ENCODE data around the gene HSD17B10. TPM values are rescaled to one million over a fixed set of nuclear protein-coding genes. Genes with fewer than 3 reads are reported as not detected.

HSD17B10 gene
- polyA plus RNA-seq, 1 of the 3 experiments (the other 2 are of a cell fraction) = 157 TPM

DNA sequence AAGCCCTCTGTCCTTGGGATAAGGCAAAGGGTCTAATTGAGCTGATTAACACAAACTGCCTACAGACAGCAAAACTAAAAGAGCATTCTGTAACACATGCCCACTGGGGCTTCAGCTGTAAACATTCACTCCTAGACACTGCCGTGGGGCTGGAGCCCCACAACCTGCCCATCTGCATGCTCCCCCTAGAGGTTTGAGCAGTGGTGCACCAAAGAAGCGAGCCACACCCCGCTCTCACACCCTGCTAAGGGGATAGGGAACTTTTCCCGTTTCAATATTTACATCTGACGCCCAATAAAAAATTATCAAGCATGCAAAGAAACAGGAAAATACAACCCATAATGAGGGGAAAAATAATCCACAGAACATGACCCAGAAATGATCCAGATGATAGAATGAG, 46.9 kb upstream of the HSD17B10 start:
- H3K4me2 ChIP-seq = no peak overlapping the region
- H3K27me3 ChIP-seq (ENCODE audit: insufficient read depth) = peaks cover 11% of the 10 kb centered on the region; the same call in 1 of the 2 replicates
- no peaks in the 10 kb centered on the region for H4K20me1 ChIP-seq (ENCODE audit: insufficient read depth)
- H3K4me3 ChIP-seq (ENCODE audit: low read depth in 2 of 2, low read length in 1 of 2) = no peak overlapping the region
- H3K9me2 ChIP-seq = no peaks in the 10 kb centered on the region
- no peaks in the 10 kb centered on the region; a peak in 1 of 4 replicates for H3K4me1 ChIP-seq (ENCODE audit: control insufficient read depth in 1 of 2, insufficient read depth in 2 of 2, low read depth in 1 of 2, low read length in 1 of 2)
- no peak overlapping the region for H2AFZ ChIP-seq (ENCODE audit: low read depth)
- H3K9ac ChIP-seq = no peak overlapping the region
- no peaks in the 10 kb centered on the region for H3F3A ChIP-seq (replicated peaks; ENCODE audit: insufficient read depth)
- H3K9me3 ChIP-seq = no peaks in the 10 kb centered on the region
- no peak for DNase-seq
- no peaks in the 10 kb centered on the region for H3K79me2 ChIP-seq (ENCODE audit: insufficient read depth)
- H3K27ac ChIP-seq (ENCODE audit: low read depth in 2 of 2, low read length in 1 of 2) = no peak overlapping the region
- H3K36me3 ChIP-seq (replicated peaks in 1 of 2; ENCODE audit: control insufficient read depth in 1 of 2, insufficient read depth in 2 of 2, low read length in 1 of 2) = no peaks in the 10 kb centered on the region
- no peak for TF ChIP-seq TEAD4 (IDR thresholded peaks at IDR 0.05; ENCODE audit: borderline replicate concordance, insufficient read depth)
- TF ChIP-seq, protein P1, sequence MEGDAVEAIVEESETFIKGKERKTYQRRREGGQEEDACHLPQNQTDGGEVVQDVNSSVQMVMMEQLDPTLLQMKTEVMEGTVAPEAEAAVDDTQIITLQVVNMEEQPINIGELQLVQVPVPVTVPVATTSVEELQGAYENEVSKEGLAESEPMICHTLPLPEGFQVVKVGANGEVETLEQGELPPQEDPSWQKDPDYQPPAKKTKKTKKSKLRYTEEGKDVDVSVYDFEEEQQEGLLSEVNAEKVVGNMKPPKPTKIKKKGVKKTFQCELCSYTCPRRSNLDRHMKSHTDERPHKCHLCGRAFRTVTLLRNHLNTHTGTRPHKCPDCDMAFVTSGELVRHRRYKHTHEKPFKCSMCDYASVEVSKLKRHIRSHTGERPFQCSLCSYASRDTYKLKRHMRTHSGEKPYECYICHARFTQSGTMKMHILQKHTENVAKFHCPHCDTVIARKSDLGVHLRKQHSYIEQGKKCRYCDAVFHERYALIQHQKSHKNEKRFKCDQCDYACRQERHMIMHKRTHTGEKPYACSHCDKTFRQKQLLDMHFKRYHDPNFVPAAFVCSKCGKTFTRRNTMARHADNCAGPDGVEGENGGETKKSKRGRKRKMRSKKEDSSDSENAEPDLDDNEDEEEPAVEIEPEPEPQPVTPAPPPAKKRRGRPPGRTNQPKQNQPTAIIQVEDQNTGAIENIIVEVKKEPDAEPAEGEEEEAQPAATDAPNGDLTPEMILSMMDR (IDR thresholded peaks at IDR 0.05) = peak; percentile 50
- no peak for TF ChIP-seq ELF1 (IDR thresholded peaks at IDR 0.05)
- no peak for TF ChIP-seq RXRA (IDR thresholded peaks at IDR 0.05; ENCODE audit: borderline replicate concordance, low read depth)
- CTCF ChIA-PET = interaction anchor here (0.6 to 8.1 kb wide), 24 partner anchors 9 to 285 kb away, joined by 3 to 180 read pairs (median 6); partner anchors contain the start of genes IQSEC2, RIBC1 and SMC1A
- POLR2A ChIA-PET = no interaction called here
- 36% methylated on average over 4 of the region's 5 CpGs for WGBS (ENCODE audit: low lambda C conversion rate)

DNA sequence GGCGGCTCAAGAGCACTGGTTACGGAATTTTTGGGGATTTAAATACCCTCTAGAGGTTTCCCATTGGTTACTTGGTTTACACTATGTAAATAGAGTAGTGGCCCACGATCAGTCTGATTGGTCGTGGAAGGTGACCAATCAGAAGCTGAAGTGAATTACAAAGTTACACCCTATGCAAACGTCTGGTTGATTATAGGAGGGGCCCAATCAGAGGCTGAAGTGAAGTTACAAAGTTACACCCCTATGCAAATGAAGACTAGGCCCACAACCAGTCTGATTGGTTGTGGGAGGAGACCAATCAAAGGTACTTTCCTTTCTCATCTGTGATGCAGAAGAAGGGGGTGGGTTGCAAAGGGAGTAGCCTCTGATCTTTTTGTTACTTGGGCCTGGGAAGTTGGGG, 45.1 kb upstream of the HSD17B10 start:
- H3K9me2 ChIP-seq = no peaks in the 10 kb centered on the region
- no peak overlapping the region for H3K4me3 ChIP-seq (ENCODE audit: low read depth in 2 of 2, low read length in 1 of 2)
- no peaks in the 10 kb centered on the region for H3K79me2 ChIP-seq (ENCODE audit: insufficient read depth)
- H3K9ac ChIP-seq = no peak overlapping the region
- no peaks in the 10 kb centered on the region; a peak in 1 of 4 replicates for H3K4me1 ChIP-seq (ENCODE audit: control insufficient read depth in 1 of 2, insufficient read depth in 2 of 2, low read depth in 1 of 2, low read length in 1 of 2)
- H3K27ac ChIP-seq (ENCODE audit: low read depth in 2 of 2, low read length in 1 of 2) = no peak overlapping the region
- H3K36me3 ChIP-seq (replicated peaks in 1 of 2; ENCODE audit: control insufficient read depth in 1 of 2, insufficient read depth in 2 of 2, low read length in 1 of 2) = no peaks in the 10 kb centered on the region
- H3K4me2 ChIP-seq = no peak overlapping the region
- WGBS (ENCODE audit: low lambda C conversion rate) = 44% methylated on average over 5 of the region's 5 CpGs
- H3K27me3 ChIP-seq (ENCODE audit: insufficient read depth) = peaks cover 5% of the 10 kb centered on the region; the same call in 1 of the 2 replicates
- ChIA-PET POLR2A (no interaction called here), CTCF (interaction anchor here (1.4 to 8.1 kb wide), 2 partner anchors 164 to 186 kb away, joined by 3 to 180 read pairs; no protein-coding TSS in a partner anchor)
- H4K20me1 ChIP-seq (ENCODE audit: insufficient read depth) = no peaks in the 10 kb centered on the region
- H2AFZ ChIP-seq (ENCODE audit: low read depth) = no peak overlapping the region
- no peak for DNase-seq
- H3F3A ChIP-seq (replicated peaks; ENCODE audit: insufficient read depth) = no peaks in the 10 kb centered on the region
- H3K9me3 ChIP-seq = no peaks in the 10 kb centered on the region
- TF ChIP-seq, protein P2, sequence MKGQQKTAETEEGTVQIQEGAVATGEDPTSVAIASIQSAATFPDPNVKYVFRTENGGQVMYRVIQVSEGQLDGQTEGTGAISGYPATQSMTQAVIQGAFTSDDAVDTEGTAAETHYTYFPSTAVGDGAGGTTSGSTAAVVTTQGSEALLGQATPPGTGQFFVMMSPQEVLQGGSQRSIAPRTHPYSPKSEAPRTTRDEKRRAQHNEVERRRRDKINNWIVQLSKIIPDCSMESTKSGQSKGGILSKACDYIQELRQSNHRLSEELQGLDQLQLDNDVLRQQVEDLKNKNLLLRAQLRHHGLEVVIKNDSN (IDR thresholded peaks at IDR 0.05; ENCODE audit: borderline replicate concordance, low read depth) = no peak
- TF ChIP-seq EZH2phosphoT487 (IDR thresholded peaks at IDR 0.05; ENCODE audit: borderline replicate concordance, low read depth) (no peak), CHD2 (IDR thresholded peaks at IDR 0.05; ENCODE audit: low read length, partially characterized antibody) (no peak), SMC3 (IDR thresholded peaks at IDR 0.05; ENCODE audit: low read depth, low read length) (no peak), RXRA (IDR thresholded peaks at IDR 0.05; ENCODE audit: borderline replicate concordance, low read depth) (no peak), JUND (IDR thresholded peaks at IDR 0.05) (no peak), MEF2A (IDR thresholded peaks at IDR 0.05; ENCODE audit: borderline replicate concordance, low read depth) (no peak), RFX5 (IDR thresholded peaks at IDR 0.05; ENCODE audit: low read length) (no peak), TCF12 (IDR thresholded peaks at IDR 0.05) (no peak), GABPA (IDR thresholded peaks at IDR 0.05; ENCODE audit: low read depth) (no peak), NRF1 (IDR thresholded peaks at IDR 0.05; ENCODE audit: low read depth, low read length) (no peak), GATA2 (CRISPR knock-in tag; IDR thresholded peaks at IDR 0.05) (no peak)
- TF ChIP-seq, protein P3, sequence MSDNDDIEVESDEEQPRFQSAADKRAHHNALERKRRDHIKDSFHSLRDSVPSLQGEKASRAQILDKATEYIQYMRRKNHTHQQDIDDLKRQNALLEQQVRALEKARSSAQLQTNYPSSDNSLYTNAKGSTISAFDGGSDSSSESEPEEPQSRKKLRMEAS (IDR thresholded peaks at IDR 0.05; ENCODE audit: low read depth) = no peak
- TF ChIP-seq, protein P4, sequence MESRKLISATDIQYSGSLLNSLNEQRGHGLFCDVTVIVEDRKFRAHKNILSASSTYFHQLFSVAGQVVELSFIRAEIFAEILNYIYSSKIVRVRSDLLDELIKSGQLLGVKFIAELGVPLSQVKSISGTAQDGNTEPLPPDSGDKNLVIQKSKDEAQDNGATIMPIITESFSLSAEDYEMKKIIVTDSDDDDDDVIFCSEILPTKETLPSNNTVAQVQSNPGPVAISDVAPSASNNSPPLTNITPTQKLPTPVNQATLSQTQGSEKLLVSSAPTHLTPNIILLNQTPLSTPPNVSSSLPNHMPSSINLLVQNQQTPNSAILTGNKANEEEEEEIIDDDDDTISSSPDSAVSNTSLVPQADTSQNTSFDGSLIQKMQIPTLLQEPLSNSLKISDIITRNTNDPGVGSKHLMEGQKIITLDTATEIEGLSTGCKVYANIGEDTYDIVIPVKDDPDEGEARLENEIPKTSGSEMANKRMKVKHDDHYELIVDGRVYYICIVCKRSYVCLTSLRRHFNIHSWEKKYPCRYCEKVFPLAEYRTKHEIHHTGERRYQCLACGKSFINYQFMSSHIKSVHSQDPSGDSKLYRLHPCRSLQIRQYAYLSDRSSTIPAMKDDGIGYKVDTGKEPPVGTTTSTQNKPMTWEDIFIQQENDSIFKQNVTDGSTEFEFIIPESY (IDR thresholded peaks at IDR 0.05; ENCODE audit: borderline replicate concordance, low read depth) = no peak
- TF ChIP-seq, protein P5, sequence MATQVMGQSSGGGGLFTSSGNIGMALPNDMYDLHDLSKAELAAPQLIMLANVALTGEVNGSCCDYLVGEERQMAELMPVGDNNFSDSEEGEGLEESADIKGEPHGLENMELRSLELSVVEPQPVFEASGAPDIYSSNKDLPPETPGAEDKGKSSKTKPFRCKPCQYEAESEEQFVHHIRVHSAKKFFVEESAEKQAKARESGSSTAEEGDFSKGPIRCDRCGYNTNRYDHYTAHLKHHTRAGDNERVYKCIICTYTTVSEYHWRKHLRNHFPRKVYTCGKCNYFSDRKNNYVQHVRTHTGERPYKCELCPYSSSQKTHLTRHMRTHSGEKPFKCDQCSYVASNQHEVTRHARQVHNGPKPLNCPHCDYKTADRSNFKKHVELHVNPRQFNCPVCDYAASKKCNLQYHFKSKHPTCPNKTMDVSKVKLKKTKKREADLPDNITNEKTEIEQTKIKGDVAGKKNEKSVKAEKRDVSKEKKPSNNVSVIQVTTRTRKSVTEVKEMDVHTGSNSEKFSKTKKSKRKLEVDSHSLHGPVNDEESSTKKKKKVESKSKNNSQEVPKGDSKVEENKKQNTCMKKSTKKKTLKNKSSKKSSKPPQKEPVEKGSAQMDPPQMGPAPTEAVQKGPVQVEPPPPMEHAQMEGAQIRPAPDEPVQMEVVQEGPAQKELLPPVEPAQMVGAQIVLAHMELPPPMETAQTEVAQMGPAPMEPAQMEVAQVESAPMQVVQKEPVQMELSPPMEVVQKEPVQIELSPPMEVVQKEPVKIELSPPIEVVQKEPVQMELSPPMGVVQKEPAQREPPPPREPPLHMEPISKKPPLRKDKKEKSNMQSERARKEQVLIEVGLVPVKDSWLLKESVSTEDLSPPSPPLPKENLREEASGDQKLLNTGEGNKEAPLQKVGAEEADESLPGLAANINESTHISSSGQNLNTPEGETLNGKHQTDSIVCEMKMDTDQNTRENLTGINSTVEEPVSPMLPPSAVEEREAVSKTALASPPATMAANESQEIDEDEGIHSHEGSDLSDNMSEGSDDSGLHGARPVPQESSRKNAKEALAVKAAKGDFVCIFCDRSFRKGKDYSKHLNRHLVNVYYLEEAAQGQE (IDR thresholded peaks at IDR 0.05; ENCODE audit: low read depth, low read length) = no peak
